Heart left ventricle (tissue), 11 donors: ENCODE measurements around the gene EOLA1. TPM values are rescaled to one million over a fixed set of nuclear protein-coding genes. Genes with fewer than 3 reads are reported as not detected.

Experiments used
- polyA plus RNA-seq, 2 donors: library from polyadenylated mRNA; stranded (reverse); fragments of 200-250 nt; gene quantifications; one replicate each; pipeline ENCODE4 v1.2.3, GENCODE V29; 2013
- total RNA-seq, 9 donors: library from RNA; depleted of rRNA in 2 of 9; stranded (reverse); fragments of >200 nt in 2 of 9; fragmentation: NEBNext Ultra II Directional in 3 of 9; extraction: Animal tissue kit (Norgen Biotek cat#: 25700) in 3 of 9; gene quantifications; one replicate each; pipeline versions ENCODE4 v1.1.0 to v1.2.4, GENCODE V29; 2016 to 2023
- donor health status: ischemic (EF 13 %, LVEDD 7.1; RV severe dilation, severe dysfunction).
- donor health status: healthy with polysubstance abuse.
- donor health status: DM: no; HTN: yes; CAD: no.
- donor health status: DM: no; HTN: no; CAD: no.
- donor health status: ischemic (EF 25% LVEDD 5.7; RV mildly dilated, moderate dysfunction).
- donor health status: healthy.
- donor health status: DM: yes; HTN: yes; CAD: no.
- donor health status: PGD.
- donor health status: nonischemic (EF 23%, LVEDD 6.1; RV moderate dilation, normal function).

EOLA1 gene
- total and polyA plus RNA-seq, 11 donors = 15.8 to 45.6 (median 25.3) TPM

Other genes with a start within 250 kb of the EOLA1 start
- 10 to 100 TPM; 57.4 to 83.9 (median 72.6) TPM for gene IDS, start 35.7 kb upstream of the EOLA1 start, total RNA-seq
- gene IDS, start 35.7 kb upstream of the EOLA1 start, polyA plus RNA-seq = 10 to 100 TPM; 20.7 to 58.9 TPM
- under 1 TPM in 2 of 9 donors, not detected in 7; 0.32 to 0.49 TPM for gene HSFX3, start 8.9 kb downstream of the EOLA1 start, total RNA-seq
- gene HSFX3, start 8.9 kb downstream of the EOLA1 start, polyA plus RNA-seq = under 1 TPM in 1 of 2 donors, not detected in 1; 0.23 TPM
- gene MAGEA9B, start 46.4 kb downstream of the EOLA1 start, total RNA-seq = not detected
- gene MAGEA9B, start 46.4 kb downstream of the EOLA1 start, polyA plus RNA-seq = not detected
- 1 to 10 TPM in 3 of 9 donors, under 1 TPM in 3, not detected in 3; 0.23 to 1.2 (median 0.80) TPM for gene HSFX2, start 54.3 kb downstream of the EOLA1 start, total RNA-seq
- 1 to 10 TPM in 1 of 2 donors, under 1 TPM in 1; 0.57 to 1.3 TPM for gene HSFX2, start 54.3 kb downstream of the EOLA1 start, polyA plus RNA-seq
- gene TMEM185A, start 90.8 kb downstream of the EOLA1 start, total RNA-seq = 10 to 100 TPM; 25.9 to 39.2 (median 33.9) TPM
- 10 to 100 TPM; 17.6 to 18.1 TPM for gene TMEM185A, start 90.8 kb downstream of the EOLA1 start, polyA plus RNA-seq
- not detected for gene MAGEA11, start 171.0 kb downstream of the EOLA1 start, total RNA-seq
- gene MAGEA11, start 171.0 kb downstream of the EOLA1 start, polyA plus RNA-seq = not detected
- 1 to 10 TPM in 8 of 9 donors, under 1 TPM in 1; 0.94 to 3.3 (median 2.3) TPM for gene HSFX1, start 233.1 kb downstream of the EOLA1 start, total RNA-seq
- gene HSFX1, start 233.1 kb downstream of the EOLA1 start, polyA plus RNA-seq = 1 to 10 TPM in 1 of 2 donors, under 1 TPM in 1; 0.73 to 1.6 TPM
- not detected for gene MAGEA9, start 240.9 kb downstream of the EOLA1 start, total RNA-seq
- not detected for gene MAGEA9, start 240.9 kb downstream of the EOLA1 start, polyA plus RNA-seq